Measurements from ENCODE around the gene MGAT1.

Gene MGAT1

DNA sequence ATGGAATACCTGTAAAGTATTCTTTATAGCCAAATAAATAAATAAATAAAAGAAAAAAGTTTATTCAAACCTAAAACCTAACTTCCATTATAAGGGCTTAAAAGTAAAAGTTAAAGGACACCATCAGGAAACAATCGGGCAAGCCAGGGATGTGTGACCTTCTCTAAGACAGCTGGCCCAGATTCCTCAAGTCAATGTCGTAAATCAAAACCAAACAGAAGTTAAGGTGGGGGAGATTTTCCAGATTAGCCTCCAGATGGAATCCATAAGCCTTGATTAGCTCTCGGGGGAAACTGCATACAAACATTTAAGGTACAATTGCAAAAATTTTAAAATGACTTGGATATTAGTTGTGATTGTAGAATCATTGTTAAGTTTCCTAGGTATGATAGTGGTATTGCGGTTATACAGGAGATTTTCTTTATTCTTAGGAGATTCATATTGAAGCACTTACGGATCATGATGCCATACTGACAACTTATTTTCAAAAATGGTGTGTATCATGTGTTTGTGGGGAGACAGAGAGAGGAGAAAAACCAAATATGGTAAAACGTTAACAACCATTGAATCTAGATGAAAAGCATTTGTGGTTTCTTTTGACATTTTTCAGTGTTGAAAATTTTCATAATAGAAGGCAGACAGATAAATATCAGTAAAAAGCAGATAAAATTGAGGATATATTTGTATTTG lies 21.5 kb upstream of the MGAT1 start:
- no peak for DNase-seq

DNA sequence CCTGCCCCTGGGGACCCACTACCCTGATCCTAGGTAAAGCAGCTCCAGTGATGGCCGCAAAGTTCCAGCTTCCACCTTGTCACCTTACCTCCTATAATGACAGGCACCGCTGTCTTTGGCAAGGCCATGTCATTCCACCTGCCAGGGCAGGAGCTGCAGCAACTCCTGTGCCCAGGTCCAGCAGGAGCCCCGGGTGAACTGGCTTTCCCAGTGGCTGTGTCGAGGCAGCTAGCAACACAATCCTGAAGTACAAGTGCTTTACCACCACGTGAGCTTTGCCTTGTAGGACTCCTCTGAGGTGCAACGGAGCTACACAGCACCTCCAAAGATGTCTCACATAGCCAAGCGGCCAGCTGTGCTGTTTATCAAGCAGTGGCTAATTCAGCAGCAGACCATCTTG lies 20.7 kb upstream of the MGAT1 start:
- no peak for DNase-seq

DNA sequence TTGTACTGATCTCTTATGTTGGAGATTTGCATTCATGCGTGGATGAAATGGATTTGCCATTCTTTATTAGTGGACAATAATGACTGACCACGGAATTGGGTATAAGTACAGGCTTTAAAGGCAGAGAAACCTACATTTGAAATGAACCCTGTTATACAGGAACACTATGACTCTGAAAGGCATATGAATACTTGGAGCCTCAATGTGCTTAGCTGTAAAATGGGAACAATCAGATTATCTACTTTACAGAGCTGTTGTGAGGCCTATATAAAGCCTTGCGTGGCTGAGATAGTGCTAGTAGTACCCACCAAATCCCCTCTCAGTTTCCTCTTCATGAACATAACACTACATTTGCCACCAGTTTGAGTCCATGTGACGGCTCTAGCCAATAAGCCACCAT lies 18.9 kb upstream of the MGAT1 start:
- DNase-seq, result no peak

DNA sequence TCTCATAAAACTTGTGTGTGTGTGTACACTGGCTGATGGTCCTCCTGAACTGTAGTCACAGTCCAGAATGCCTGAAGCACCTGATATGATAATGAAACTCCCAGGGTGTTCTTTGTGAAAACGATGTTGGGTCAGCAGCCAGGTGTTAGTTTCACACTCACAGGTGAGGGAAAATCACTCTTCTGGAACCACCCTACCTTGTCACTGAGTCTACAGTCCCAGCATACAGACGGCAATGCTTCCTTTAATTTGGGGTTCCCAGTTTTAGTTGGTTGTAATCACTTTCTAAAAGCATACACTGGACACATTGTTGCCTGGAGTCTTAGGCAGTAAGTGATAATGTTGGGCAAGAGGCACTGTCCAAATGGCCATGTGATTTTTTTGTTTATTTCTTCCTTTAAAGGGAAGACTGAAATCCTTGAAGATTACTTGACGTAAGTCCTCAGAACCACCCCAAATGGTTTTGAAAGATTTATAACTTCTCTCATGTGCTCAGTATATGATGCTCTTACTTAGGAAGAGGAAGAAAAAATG lies 18.2 kb upstream of the MGAT1 start:
- no peak for DNase-seq

DNA sequence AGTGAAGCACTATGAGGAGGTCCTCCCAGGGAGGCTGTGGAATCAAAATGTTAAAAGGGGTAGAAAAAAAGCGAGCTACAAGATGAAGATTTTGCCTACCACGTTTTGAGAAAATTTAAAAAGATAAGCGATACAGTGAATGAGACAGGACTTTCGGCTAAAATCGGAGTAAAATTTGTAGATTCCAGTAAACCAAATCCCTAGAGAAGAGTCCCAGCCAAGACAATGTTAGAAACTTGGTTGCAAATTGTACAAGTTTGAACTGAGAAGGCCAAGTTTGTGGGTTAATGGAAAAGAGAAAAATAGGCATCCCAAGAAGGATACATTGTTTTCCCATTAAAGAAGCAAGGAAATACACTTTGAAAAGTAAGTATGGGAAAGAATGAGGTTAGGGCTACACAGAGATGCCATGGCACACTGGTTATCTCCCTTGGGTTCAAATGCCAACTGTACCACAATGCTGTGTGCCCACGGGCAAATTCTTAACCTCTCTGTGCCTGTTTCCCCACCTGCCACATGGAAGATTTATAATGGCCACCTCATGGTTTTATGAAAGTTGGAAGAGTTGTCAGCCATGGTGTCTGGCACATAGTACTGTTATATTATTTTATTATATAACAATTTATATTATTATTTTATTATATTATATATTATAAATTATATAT lies 16.2 kb upstream of the MGAT1 start:
- DNase-seq, result no peak

DNA sequence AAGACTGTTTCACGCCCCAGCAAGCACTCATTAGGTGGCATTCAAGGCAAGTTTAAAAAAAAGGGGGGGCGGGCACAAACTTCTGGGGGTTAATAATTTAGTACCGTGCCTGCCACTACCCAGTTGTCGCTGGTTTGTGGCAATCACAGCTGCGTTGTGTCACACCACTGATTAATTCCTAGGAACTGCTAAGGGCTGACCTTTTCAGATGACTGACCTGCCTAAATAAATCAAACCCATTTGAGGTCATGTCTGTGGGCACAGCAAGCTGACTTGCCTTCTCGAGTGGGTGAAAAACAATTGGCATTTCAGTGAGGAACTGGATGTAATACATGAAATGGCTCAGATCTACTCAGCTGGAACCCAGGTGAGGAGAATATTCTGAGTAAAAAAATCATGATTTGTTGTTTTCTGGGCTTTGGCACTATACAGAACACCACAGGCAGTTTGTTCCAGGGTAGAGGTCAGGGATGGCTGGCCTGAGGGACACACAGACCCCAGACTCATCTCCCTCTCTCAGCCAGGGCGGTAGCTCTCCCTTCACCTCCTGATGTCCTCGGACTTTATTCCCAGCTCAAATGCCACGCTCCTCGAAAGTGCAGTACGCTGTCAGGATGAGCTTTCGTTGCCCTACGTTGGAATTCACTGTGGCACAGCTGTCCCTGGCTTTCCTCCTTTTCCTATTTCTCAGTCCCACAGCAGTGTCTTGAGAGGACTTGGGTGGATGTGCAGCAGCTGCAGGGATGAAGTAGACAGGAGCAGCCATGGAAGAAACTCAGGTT lies 15.5 kb upstream of the MGAT1 start:
- DNase-seq, result no peak

DNA sequence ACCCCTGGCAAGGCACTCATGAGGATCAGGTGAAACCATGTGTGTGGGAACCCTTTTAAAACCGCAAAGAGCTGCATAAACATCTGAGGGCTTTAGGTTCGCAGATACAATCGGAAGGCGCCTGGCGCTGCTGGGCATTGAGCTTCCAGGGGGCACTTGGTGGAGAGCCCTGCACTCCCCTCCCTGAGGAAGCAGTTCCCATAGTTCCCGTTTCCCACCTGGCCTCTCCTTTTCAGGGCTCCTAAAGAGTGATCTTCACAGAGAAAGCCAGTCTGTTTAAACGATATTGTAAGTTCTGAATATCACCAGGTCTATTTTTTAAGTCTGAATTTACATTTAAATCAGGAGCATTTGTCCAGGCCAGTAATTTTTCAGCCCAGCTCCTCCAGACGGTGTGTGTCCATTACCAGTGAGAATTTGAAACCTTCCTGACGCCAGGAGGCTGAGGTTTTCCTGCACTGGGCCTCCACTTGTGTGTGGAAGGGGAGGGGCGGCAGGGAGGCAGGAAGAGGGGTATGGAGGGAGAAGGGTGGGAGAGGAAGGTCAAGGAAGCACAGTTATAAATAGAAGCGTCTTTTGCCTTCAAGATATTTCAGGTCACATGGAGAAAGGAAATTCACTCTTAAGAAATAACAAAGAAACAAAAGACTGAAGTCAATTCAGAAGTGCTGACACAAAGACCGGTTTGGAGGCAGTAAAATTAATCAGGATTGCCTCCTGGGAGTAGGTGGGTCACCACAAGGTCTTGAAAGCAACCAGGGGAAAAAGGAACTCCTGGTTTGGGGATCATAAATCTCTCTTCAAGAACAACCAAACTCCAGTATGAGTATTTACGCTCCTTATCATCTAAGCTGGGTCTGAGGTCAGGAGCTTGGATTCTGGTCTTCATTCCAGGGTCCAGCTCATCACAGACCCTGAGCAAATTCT lies 14.3 kb upstream of the MGAT1 start:
- no peak for DNase-seq

DNA sequence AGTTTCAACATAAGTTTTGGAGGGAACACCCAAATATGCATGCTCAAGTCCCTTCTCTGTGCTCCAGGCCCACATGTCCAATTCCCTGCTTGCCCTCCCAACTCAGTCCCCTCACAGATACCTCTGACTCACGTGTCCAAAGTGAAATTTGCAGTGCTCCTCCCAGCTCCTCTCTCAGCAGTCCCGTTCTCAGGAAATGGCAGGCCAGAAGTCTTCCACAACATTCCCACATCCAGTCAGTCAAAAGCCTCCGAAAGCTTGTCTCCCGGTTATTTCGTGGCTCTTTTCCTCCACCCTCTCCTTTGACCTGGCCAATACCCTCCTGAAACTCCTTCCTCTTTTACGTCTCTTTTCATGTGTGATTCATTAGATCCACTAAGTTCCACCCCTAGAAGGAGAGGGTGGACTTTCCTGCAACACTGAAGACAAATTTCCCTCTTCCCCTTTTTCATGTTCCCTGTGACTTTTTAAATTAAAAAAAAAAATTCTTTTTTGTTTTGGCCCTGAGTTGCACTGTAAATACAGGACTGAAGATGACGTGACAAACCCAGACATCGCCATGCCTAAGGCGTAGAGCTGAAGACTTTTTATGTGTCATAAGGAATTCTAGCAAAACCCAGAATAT lies 12.8 kb upstream of the MGAT1 start:
- no peak for DNase-seq

DNA sequence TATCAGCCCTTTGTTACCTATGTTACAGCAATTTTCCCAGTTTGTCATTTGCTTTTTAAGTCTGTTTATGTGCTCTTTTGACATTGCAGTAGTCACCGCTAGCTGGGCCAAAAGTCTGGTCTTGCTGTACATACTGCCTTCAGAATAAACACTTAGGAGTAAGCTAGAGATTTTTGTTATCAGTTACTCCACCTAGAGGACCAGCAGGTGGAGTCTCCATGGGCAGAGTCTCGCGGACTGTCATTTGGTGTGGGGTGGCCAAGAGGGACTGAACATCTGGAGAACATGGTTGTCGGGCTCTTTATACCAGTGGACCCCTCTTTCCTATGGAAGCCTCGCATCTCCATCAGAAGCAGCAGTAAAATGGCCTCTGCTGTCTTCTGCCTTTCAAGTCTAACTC lies 10.8 kb upstream of the MGAT1 start:
- DNase-seq, result no peak

DNA sequence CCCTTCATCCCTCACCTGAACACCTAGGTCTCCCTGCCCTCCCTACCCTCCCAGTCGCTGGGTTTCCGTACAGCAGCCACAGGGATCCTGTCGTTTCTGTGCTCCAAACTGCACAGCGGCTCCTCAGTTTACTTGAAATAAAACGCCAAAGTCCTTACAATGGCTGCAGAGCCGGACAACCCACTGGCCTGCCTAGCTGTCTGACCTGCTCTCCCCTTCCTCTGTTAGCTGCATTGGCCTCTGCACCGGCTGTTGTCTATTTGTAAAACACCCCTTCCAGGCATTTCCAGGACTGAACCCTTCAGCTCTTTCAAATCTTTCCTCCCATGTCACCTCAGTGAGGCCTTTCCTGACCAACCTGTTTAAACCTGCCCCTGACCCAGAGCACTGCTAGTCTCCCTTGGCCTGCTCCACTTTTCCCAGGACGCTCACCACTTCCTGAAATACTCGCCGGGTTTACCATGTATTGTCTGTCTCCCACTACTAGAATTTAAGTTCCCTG lies 9.1 kb upstream of the MGAT1 start:
- DNase-seq, result no peak

DNA sequence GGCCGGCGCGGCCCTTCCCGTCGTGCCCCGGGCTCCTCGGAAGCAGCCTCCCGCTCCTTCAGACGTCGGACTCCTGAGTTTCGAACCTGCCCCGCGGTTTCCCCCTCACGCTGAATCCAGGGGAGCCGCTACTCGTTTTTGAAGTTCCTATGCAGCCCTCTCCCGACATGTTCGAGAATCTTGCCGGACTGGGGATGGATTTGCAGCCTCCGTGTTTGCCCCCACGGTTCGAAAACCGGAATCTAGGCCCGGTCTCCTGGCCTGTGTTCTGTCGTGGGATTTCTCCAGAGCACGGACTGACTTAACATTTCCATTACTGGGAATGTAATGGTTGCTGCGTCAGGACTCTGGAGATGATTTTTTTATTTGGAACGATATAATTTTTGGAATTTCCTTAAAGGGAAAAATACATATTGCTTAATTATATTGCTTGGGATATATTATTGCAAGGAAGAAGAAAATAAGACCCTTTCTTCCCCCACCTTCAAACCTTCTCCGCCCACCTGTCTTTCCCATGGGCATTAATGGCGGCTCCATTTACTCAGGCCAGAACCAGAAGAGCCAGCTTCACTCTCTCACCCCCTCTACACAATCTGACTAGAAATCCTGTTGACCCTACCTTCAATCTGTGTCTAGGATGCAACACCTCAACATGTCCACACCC lies 8.5 kb upstream of the MGAT1 start:
- DNase-seq, result no peak

DNA sequence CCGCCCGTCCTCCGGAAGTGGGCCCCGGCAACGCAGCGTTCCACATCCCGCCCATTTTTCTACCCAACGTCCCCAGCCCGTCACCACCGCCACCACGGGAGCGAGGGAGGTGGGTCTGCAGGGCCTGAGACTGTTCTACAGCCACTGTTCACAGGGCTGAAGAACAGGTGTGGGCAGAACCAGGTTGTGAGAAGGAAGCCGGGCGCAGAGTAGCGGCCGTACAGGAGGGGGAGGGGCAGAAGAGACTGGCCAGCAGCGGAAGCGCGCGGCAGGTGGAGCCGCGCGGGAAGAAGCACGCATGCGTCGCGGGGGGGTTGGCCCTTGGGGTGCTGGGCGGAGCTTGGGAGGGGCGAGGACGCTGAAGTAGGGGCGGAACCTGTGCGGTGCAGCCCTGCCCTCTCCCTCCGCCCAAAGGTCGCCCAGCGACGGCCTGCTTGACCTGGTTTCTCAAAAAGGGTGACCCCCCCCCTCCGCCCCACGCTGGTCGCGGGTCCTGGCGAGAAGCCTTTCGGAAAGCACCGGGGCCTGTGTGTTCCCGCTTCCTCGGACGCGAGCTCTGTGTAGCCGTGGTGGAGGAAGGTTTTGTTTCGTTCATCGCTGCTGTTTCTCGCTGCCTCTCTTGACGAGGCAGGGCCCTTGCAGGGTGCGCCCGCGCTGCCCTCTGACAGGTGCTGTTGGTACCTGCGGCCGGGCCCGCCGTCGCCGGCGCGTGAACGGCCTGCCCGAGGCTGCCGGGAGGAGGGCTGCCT lies 7.8 kb upstream of the MGAT1 start:
- peak; percentile 95 for DNase-seq

DNA sequence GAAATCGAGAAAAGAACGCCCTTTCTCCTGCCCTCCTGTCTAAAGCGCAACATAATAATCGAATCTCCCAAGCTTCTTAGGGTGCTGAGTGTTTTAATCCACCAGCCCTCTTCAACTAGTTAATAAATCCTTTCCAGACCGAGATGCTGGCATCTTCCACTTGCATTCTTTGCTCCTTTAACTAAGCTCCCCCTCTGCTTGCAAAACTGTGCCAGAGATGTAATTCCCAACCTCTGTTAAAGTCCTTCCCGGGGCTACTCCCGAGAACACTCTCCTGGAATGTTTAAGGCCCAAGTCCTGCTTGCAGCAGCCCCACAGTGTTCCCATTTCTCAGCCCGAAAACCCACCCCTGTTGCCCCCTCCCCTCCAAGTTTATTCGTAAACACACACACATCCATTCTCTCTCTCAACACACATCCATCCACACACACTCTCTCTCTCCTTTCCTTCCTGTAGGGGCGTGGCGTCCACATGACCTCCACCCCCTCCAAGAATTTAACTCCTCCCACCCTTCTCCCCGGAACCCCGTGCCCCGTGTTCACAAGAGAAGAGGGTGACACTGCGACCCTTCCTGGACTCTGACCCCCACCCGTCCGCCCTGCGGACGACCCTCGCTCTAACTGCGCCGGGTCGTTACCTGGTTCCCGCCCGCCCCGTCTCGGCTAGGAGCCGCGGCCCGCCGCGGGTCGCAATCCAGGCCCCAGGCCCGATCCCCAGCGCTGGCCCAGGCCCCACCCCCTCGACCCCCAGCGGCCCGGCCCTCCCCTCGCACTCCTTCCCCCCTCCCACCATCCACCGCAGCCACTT lies 7.0 kb upstream of the MGAT1 start:
- DNase-seq, result peak; percentile 83

DNA sequence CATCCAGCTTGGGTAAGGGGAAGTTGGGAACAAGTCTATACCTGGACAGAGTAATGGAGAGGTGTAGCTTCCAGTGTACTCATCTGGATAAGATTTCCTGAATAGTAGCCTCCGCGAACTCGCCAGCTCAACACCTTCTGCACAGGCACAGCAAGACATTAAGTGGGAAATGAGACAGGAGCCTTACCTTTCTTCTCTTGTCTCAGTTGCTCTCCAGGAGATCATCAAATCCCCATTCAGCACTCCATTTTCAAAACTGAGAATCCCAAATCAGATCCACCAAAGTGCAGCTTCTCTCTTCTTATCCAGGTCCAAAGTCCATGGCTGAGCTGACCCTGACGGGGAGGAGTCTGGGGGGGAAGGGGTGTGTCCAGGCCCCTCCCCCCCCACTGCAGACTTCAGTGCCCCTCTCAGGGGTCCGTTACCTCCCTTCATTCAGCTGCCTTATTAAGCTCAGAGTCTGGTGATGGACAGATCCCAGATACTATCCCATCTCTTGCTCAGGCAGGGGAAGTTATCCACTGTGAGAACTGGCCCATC lies 5.9 kb upstream of the MGAT1 start:
- DNase-seq, result no peak

DNA sequence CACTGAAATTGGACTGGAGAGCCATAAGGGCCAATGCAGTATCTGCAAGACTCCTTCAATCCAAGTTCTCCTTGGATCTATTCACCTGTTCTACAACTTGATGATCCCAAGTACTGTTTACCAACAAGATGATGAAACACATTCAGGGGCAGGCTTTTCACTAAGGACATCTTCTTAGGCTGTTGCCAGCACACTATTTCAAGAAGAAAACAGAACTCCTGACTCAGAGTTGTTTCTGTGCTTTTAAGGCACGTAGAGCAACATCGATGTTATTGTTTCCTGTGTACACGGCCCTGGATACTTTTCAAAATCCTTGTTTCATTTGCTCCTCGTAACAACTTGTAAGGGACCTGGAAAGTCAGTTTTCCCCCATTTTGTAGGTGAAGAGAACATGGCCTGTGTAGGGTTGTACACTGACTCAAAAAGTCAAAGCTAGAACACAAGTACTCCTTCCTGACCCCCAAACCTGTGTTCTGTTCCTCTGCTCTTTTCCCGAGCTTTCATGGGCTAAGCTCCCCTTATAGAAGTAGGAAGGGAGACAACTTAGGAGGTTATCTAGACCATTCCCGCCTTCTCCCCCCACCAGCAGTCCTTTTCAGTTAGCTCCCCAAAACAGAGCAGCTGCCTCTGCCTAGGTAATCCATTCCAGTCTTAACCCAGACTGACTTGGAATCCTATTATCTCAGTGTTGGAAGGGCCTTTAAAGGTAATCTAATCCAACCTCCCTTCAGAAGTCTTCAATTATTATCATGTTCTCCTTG lies 5.2 kb upstream of the MGAT1 start:
- no peak for DNase-seq

DNA sequence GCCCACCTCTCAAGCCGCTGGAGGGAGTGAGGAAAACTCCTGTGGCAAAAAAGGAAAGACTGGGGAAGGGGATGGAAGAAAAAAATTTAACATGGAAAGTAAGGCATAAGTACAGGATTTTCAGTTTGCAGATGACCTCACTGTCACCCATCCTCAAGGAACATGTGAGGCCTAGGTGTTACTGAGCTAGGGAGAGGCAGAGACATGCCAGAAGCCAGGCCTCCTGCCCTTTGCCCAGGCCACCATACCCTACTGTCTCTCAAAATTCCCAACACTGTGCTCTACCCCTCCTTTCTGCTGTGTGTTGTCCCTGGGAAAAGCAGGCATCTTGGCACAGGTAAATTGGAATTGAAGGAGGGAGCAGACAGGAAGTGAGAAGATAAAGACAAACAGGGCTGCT lies 4.4 kb upstream of the MGAT1 start:
- DNase-seq, result no peak

DNA sequence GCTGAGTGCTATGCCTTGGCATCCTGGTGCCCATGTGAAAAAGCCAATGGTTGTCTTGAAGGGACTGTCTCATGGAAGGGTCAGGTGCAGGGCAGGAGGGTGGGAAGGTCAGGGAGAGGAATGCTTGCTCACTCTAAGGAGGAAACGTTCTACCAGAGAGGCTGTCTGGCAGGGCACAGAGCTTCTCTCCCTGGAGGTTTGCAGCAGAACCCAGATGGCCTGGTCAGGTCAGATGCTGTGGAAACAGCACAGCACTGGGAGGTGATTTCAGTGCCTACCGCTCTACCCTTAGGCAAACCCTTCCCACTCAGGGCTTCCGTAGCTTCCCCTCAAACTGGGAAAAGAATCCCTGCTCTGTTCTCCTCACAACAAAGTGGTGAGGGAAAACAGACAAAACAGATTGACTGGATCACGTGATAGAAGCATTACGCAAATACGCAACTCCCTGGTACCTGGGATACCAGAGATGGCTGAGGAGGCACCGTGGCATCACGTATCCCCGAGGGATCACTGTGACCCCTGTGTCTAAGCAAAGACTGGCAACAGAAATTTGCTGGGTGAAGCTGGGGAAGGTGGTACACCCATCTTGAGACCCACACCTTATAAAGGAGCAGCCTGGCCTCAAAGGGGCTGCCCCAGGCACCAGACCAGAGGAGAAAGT lies 3.9 kb upstream of the MGAT1 start:
- DNase-seq, result no peak

DNA sequence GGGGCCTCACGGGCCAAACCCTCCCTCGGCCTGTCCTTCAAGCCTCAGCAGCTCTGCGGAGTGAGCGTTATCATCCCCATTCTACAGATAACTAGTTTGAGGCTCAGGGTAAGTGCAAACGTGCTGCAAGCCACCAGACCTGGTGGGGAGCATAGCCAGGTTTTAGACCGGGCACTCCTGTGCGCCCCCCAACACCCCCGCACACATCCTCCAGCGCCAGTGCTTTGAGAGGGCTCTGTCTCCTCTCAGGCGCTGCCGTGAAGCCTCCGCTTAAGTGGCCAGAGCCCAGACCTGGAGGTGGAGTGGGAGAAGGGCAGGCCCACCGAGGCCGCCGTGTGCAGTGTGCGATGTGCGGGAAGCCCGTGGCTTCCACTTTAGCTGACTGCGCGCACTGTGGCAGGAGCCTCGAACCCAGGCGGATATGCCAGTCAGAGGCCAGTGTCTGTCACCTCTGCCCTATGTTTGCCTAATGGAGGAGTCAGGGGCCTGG lies 1.6 kb upstream of the MGAT1 start:
- no peak for DNase-seq
